Heart left ventricle (tissue), 13 donors: ENCODE results near the gene FILIP1.

ENCODE experiments used
- POLR2A ChIP-seq, 2 donors: fragments of 450-650 bp; IDR thresholded peaks; one replicate each; pipeline ENCODE4 v1.6.1; 2017; ENCODE audit warnings: antibody characterized with exemption in 2 of 2, mild to moderate bottlenecking in 2 of 2, moderate library complexity in 2 of 2
- TF ChIP-seq, protein P1 (sequence below), 12 donors: fragments of 200-600 bp; sonication (generic) in 4 of 12; IDR thresholded peaks; one replicate each; pipeline versions ENCODE4 v1.5.0 to v1.8.0; 2018 to 2022; ENCODE audit warnings: antibody characterized with exemption in 12 of 12, mild to moderate bottlenecking in 5 of 12
- donor health status: ischemic (EF 13 %, LVEDD 7.1; RV severe dilation, severe dysfunction).
- donor health status: DM: no; HTN: yes; CAD: no.
- donor health status: DM: no; HTN: no; CAD: no.
- donor health status: ischemic (EF 25% LVEDD 6.9; RV normal size, moderate dysfunction).
- donor health status: ischemic (EF 25% LVEDD 5.7; RV mildly dilated, moderate dysfunction).
- donor health status: ischemic (EF 35%, LVEDD 5.7; RV mildly dilated, moderate dysfunction).
- donor health status: nonischemic (EF 11% LVEDD 7.7; RV severe dilation, severe dysfunction).
- donor health status: DM: yes; HTN: yes; CAD: no.
- donor health status: PGD.
- donor health status: ischemic (EF 29% LVEDD 5.4; RV normal size, mild dysfunction).
- donor health status: nonischemic (EF 23%, LVEDD 6.1; RV moderate dilation, normal function).

GRCh38 chr6:75423386-75423785 is 70.2 kb downstream of the FILIP1 start:
- TF ChIP-seq, protein P1, sequence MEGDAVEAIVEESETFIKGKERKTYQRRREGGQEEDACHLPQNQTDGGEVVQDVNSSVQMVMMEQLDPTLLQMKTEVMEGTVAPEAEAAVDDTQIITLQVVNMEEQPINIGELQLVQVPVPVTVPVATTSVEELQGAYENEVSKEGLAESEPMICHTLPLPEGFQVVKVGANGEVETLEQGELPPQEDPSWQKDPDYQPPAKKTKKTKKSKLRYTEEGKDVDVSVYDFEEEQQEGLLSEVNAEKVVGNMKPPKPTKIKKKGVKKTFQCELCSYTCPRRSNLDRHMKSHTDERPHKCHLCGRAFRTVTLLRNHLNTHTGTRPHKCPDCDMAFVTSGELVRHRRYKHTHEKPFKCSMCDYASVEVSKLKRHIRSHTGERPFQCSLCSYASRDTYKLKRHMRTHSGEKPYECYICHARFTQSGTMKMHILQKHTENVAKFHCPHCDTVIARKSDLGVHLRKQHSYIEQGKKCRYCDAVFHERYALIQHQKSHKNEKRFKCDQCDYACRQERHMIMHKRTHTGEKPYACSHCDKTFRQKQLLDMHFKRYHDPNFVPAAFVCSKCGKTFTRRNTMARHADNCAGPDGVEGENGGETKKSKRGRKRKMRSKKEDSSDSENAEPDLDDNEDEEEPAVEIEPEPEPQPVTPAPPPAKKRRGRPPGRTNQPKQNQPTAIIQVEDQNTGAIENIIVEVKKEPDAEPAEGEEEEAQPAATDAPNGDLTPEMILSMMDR (IDR thresholded peaks at IDR 0.05): no peak
- TF ChIP-seq POLR2A (IDR thresholded peaks at IDR 0.05): no peak
